SW480 (cell line): ENCODE data around the gene TTC1.
"Not testable (repeated sequence)": the region's sequence is repeated elsewhere in the genome, so short reads cannot be mapped to it uniquely, and the experiment has no call there.

Experiments used
- DNase-seq: peaks from one replicate; pipeline ENCODE4 v3.0.0-alpha.2; 2016; ENCODE audit warnings: low spot score

The TTC1 gene

GRCh38 chr5:159995907-159996306 lies 13.0 kb upstream of the TTC1 start:
- DNase-seq: no peak

- no peak for DNase-seq
Measured at GRCh38 chr5:160001457-160001856, 7.5 kb upstream of the TTC1 start.

- no peak for DNase-seq
Measured at GRCh38 chr5:160007514-160007913, 1.4 kb upstream of the TTC1 start.

GRCh38 chr5:160008529-160008876 lies 436 bp upstream of the TTC1 start:
- not testable (repeated sequence) for DNase-seq

- DNase-seq: no peak
Measured at GRCh38 chr5:160009591-160009989, 651 bp downstream of the TTC1 start.

DNA sequence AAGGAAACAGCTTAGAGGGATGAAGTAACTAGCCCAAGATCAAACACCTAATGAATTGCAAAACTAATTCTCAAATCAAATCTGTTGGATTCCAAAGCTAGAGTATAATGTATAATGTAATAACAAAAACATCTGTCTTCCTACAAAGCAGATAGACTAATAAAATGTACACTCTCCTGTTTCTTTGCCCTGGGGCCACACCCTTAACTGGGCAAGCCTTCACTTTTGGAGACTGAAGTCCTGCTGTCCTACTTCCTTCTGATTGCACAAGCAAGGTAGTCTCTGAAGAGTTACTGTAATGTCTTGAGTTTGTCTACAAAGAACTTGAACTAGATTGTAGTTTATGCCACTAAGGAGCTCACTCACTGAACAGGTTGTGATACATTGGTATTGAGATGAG lies 2.5 kb downstream of the TTC1 start:
- no peak for DNase-seq

DNA sequence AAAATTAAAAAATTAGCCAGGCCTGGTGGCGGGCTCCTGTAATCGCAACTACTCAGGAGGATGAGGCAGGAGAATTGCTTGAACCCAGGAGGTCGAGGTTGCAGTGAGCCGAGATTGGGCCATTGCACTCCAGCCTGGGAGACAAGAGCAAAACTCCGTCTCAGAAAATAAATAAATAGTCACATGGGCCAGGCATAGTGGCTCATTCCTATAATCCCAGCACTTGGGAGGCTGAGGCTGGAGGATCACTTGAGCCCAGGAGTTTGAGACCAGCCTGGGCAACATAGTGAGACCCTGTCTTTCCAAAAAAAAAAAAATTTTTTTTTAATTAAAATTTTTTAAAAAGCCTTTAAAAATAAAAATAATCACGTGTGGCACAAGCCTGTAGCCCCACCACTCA lies 5.3 kb downstream of the TTC1 start:
- not testable (repeated sequence) for DNase-seq

- DNase-seq: no peak
Measured at GRCh38 chr5:160018945-160019625, 10.1 kb downstream of the TTC1 start.

DNA sequence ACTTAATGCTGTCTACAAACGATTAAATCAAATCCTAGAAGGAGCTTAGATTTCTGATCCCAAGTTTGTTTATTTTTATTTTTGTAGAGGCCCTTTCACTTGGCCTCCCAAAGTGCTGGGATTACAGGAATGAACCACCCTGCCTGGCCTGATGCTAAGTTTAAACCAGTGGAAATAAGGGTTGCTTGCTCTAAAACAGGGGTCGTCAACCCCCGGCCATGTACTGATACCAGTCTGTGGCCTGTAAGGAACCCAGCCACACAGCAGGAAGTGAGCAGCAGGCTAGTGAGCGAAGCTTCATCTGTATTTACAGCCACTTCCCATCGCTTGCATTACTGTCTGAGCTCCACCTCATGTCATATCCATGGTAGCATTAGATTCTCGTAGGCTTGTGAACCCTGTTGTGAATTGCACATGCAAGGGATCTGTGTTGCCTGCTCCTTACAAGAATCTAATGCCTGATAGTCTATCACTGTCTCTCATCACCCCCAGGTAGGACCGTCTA lies 11.4 kb downstream of the TTC1 start:
- no peak for DNase-seq

- DNase-seq: no peak
Measured at GRCh38 chr5:160020964-160021363, 12.0 kb downstream of the TTC1 start.

GRCh38 chr5:160021831-160022446 lies 13.0 kb downstream of the TTC1 start:
- peak; percentile 76 for DNase-seq

GRCh38 chr5:160023007-160023907 lies 14.3 kb downstream of the TTC1 start:
- DNase-seq: no peak

DNA sequence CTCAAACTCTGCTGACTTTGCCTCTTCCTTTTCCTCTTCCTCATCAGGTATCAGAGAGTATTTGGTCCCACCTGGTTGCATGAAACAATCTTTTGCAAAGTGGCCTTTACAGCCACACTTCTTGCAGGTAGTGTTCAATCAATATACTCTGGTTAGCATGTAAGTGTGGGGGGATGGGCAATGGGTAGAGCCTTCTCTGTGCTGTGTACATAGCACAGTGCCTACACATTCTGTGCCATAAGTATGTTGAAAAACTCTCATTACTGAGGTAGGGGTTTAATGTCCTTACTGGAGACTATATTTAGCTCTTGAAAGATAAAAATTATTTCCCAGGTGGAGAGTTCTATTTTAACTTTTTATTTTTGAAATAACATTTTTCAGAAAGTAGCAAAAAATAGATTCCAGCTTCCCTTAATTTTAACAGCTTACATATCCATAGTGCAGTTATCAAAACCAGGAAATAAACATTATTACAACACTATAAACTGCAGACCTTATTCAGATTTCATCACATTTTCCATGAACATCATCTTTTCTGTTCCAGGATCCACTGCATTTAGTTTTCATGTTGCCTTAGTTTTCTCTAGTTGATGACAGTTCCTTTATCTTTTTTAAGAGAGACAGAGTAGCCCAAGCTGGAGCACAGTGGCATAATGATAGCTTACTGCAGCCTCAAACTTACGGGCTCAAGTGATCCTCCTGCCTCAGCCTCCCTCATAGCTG lies 15.1 kb downstream of the TTC1 start:
- no peak for DNase-seq

DNA sequence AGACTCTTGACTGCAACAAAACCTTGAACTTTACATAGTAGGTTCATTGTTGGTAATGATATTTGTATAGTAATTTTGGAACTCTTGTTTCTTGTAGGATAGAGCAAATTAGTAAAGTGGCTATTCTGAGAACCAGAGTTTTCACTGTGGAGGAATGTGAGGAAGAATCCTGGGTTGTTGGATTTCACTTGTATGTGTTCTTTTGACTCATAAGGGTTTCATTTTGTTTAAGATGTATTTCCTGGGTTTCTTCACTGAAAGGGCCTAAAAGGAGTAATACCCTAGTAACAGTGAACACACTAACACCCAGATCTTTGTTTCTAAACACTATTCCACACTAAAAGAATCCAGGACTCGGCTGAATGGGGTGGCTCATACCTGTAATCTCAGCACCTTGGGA lies 20.1 kb downstream of the TTC1 start:
- DNase-seq: no peak

DNA sequence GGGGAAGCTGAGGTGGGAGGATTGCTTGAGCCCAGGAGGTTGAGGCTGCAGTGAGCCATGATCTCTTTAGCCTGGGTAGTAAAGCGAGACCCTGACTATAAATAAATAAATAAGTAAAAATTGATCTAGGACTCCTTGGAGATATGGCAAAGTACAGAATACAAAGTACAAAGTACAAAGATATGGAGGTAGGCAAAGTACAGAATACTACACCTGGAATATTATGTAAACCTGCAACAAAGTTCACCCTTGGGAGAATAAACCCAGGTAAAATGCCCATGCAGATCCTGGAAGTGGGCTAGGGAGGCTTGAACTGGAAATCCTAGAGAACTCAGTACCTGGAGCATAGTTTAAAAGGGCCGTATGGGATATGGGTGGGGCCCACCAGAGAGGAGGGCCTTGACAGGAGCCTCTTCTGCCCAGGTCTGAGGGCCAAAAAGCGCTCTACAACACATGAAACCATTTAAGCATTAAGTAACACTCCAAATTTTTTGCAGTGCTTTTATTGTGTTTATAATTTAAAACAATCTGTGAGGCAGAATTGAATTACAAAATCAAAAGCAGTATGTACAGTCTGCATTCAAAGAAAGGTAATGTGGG lies 20.7 kb downstream of the TTC1 start:
- DNase-seq: no peak

DNA sequence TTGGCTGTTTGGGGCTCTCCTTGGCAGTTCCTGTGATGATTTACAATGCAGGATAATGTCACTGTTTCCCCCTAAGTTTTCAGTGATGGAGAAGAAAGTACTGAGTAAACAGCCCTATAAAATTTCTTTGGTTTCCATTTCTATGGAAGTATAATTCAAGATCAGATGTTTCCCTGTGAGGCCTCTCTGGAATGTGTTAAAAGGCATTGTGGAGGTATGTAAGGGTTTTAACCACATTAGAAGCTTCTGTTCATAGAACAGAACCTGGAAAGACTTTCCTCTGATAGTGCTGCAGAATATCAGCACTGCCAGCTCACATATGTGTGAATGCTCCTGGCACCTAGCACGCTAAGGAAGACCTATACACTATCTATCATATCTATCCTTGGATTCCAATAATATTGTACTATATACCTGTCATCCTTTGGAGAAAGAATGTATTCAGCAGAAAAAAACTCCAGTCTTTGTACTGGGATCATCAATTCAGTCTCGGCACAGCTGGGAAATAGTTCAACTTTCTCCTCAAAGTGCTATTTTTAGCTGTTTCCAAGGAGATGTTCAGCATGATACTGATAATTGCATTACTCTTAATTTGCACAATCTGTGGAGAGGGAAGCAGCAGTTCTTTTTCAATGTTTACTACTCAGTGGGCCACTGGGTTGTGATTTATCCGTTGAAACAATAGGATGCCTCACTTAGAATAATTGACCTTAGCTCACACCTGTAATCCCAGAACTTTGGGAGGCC lies 21.9 kb downstream of the TTC1 start:
- DNase-seq: peak; percentile 9

DNA sequence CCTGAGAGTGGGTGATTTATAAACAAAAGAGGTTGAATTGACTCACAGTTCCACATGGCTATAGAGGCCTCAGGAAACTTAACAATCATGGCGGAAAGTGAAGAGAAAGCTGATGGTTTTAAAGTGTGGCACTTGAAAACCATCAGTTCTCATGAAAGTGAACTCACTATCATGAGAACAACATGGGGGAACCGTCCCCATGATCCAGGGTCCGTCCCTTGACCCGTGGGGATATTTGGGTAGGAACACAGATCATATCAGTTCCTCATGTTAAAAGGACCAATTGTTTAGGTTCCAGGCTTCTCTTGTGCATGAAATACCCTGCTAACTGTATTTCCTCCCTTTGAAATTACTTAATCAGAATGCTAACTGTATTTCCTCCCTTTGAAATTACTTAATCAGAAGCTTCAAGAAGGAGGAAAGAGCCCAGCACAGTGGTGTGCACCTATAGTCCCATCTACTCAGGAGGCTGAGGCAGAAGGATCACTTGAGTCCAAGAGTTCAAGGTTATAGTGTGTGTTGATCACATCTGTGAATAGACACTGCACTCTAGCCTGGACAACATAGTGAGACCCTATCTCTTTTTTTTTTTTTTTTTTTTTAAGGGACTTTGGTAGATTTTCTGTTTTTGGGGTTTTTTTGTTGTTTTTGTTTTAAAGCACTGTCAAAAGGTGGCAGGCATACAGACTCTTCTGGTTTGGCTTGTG lies 24.8 kb downstream of the TTC1 start:
- no peak for DNase-seq

- DNase-seq: no peak
Measured at GRCh38 chr5:160036243-160036642, 27.3 kb downstream of the TTC1 start.

- no peak for DNase-seq
Measured at GRCh38 chr5:160036884-160037283, 27.9 kb downstream of the TTC1 start.

DNA sequence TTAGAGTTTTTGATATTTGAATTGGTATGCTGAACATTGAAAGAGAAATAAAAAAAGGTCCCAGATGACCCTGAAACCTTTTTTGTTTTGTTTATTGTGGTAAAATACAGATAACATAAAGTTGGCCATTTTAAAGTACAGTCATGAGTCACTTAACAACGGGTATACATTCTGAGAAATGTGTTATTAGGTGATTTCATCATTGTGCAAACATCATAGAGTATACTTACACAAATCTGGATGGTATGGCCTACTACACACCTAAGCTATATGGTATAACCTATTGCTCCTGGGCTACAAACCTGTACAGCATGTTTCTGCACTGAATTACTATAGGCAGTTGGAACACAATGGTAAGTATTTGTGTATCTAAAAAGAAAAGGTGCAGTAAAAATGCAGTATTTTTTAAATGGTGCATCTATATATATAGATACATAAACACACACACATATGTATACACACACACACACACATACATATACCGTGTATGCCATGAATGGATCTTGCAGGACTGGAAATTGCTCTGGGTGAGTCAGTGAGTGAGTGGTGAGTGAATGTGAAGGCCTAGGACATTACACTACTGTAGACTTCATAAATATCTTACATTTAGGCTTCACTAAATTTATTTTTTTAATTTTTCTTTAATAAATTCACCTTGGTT lies 31.0 kb downstream of the TTC1 start:
- no peak for DNase-seq
